Nephron progenitor cell (in vitro differentiated cells): ENCODE measurements around the gene EPAS1.

Experiments used
- DNase-seq: peaks from one replicate; pipeline ENCODE4 v3.0.0; 2021
- H3K27ac Mint-ChIP-seq: 2 replicates; pipeline ENCODE4 v1.8.0; 2021; ENCODE audit warnings: mild to moderate bottlenecking, moderate library complexity, mixed read lengths
- H3K27me3 Mint-ChIP-seq: 2 replicates; pipeline ENCODE4 v1.8.0; 2021; ENCODE audit warnings: mild to moderate bottlenecking, low read depth, mixed read lengths; ENCODE audit not compliant: poor library complexity
- H3K36me3 Mint-ChIP-seq: 2 replicates; pipeline ENCODE4 v1.8.0; 2021; ENCODE audit warnings: low read depth, mixed read lengths
- H3K4me1 Mint-ChIP-seq: 2 replicates; pipeline ENCODE4 v1.8.0; 2021; ENCODE audit warnings: mixed read lengths
- H3K4me3 Mint-ChIP-seq: 2 replicates; pipeline ENCODE4 v1.8.0; 2021; ENCODE audit warnings: mild to moderate bottlenecking, moderate library complexity, mixed read lengths
- H3K9me3 Mint-ChIP-seq: 2 replicates; pipeline ENCODE4 v1.8.0; 2021; ENCODE audit warnings: mild to moderate bottlenecking, moderate library complexity, mixed read lengths
- CTCF ChIP-seq: fragments of 200-600 bp; sonication (generic); IDR thresholded peaks from 2 replicates; pipeline ENCODE4 v1.5.0; 2021; ENCODE audit warnings: antibody characterized with exemption

The EPAS1 gene

GRCh38 chr2:46333912-46334311 lies 36.7 kb downstream of the EPAS1 start:
- H3K9me3 Mint-ChIP-seq, result no peaks in the 10 kb centered on the region
- peaks cover 23% of the 10 kb centered on the region for H3K27me3 Mint-ChIP-seq
- H3K27ac Mint-ChIP-seq, result no peak overlapping the region
- no peak overlapping the region for H3K4me3 Mint-ChIP-seq
- H3K36me3 Mint-ChIP-seq, result no peaks in the 10 kb centered on the region
- H3K4me1 Mint-ChIP-seq, result peaks cover 84% of the 10 kb centered on the region
- DNase-seq, result no peak
- TF ChIP-seq CTCF, result no peak

GRCh38 chr2:46334389-46335271 lies 37.4 kb downstream of the EPAS1 start:
- no peak for DNase-seq
- Mint-ChIP-seq H3K27ac (no peak overlapping the region), H3K36me3 (no peaks in the 10 kb centered on the region)

GRCh38 chr2:46335391-46336282 lies 38.4 kb downstream of the EPAS1 start:
- no peaks in the 10 kb centered on the region for H3K9me3 Mint-ChIP-seq
- peak overlapping the region; percentile 46 for H3K4me3 Mint-ChIP-seq
- TF ChIP-seq CTCF, result no peak
- peaks cover 72% of the 10 kb centered on the region for H3K4me1 Mint-ChIP-seq
- DNase-seq, result peak; percentile 33
- H3K36me3 Mint-ChIP-seq, result no peaks in the 10 kb centered on the region
- peaks cover 25% of the 10 kb centered on the region for H3K27me3 Mint-ChIP-seq
- peak overlapping the region; percentile 76 for H3K27ac Mint-ChIP-seq

More at GRCh38 chr2:46334389-46335271, 37.4 kb downstream of the EPAS1 start:
- H3K27me3 Mint-ChIP-seq, result peaks cover 23% of the 10 kb centered on the region
- no peak for TF ChIP-seq CTCF
- H3K4me3 Mint-ChIP-seq, result no peak overlapping the region
- peaks cover 78% of the 10 kb centered on the region for H3K4me1 Mint-ChIP-seq
- H3K9me3 Mint-ChIP-seq, result no peaks in the 10 kb centered on the region

- Mint-ChIP-seq H3K9me3 (no peaks in the 10 kb centered on the region), H3K27ac (peak overlapping the region; percentile 49), H3K4me3 (peak overlapping the region; percentile 11), H3K27me3 (peaks cover 23% of the 10 kb centered on the region), H3K4me1 (peaks cover 66% of the 10 kb centered on the region), H3K36me3 (no peaks in the 10 kb centered on the region)
- no peak for TF ChIP-seq CTCF
- DNase-seq, result no peak
These were observed 39.2 kb downstream of the EPAS1 start for GRCh38 chr2:46336283-46336959.

- Mint-ChIP-seq H3K27ac (no peak overlapping the region), H3K4me1 (peaks cover 56% of the 10 kb centered on the region), H3K9me3 (no peaks in the 10 kb centered on the region), H3K36me3 (no peaks in the 10 kb centered on the region), H3K4me3 (no peak overlapping the region), H3K27me3 (peaks cover 28% of the 10 kb centered on the region)
- no peak for DNase-seq
- TF ChIP-seq CTCF, result no peak
These were observed 40.2 kb downstream of the EPAS1 start for GRCh38 chr2:46337208-46337994.
